GM19043 (cell line): ENCODE data around the gene COPE.

Experiments
- ATAC-seq: cut with Tn5 transposase; IDR thresholded peaks from one replicate; pipeline ENCODE4 v1.9.1; 2021; ENCODE audit warnings: low read depth; ENCODE audit not compliant: unreplicated experiment

The COPE gene

DNA sequence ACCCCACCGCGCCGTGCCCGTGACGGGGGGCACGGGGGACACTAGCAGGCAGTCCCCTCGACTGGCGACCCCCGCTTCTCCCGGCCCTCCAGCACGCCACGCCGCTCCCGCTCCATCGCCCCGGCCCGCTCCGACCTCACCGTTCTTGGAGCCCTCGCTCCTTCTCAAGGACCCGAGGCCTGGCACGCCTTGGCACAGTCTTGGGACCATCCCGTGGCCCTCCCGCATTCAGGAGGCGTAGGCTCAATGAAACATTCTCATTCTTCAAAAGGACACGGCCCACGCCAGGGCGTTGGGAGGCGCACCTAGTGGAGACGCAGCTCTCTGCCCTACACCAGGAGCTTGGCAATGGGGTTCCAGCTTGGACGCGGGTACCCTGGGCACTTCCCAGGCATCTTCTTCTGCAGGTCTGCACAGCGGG lies 22.8 kb downstream of the COPE start:
- no peak for ATAC-seq

GRCh38 chr19:18895824-18896341 lies 23.3 kb downstream of the COPE start, which contains the start of gene CERS1:
Gene CERS1 (minus strand): TSS chr19:18896158. CDS start chr19:18896072, 86 bp downstream.
- no peak for ATAC-seq

DNA sequence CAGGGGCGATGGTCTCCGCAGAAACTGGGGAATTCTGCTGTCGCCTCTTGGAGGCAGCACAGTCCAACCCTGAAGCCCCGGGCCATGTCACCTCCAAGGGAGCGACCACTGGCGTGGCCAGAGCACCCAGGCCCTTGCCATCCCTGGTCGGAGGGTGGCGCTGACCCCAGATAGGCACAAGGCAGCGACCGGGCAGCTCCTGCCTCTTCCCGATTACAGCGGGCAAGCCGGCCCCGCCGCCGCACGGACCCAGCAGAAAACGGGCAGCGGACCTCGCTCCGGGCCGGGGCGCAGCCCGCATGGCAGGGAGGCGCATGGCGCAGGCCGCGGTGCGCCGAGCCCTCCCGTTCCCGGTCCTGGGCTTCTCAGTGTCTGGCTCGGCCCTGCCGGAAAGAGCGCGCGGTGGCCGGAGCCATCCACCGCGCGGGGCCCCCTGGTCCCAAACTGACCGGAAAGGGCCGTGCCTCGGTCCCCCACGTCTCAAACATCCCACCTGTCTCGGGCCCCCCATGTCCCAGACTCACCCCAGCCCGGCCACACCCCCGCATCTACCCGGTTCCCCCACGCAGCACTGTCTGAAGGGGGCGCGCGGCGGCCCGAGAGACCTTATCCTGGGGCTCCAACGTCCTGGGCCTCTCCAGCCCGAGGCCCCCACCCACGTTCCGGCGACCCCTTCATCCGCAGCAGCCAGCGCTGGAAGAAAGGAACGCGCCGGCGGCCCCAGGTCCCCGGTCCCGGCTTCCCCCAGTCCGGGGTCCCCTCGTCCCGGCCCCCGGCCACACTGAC lies 24.0 kb downstream of the COPE start:
- no peak for ATAC-seq

- no peak for ATAC-seq
Measured at GRCh38 chr19:18894254-18895037, 24.7 kb downstream of the COPE start.

DNA sequence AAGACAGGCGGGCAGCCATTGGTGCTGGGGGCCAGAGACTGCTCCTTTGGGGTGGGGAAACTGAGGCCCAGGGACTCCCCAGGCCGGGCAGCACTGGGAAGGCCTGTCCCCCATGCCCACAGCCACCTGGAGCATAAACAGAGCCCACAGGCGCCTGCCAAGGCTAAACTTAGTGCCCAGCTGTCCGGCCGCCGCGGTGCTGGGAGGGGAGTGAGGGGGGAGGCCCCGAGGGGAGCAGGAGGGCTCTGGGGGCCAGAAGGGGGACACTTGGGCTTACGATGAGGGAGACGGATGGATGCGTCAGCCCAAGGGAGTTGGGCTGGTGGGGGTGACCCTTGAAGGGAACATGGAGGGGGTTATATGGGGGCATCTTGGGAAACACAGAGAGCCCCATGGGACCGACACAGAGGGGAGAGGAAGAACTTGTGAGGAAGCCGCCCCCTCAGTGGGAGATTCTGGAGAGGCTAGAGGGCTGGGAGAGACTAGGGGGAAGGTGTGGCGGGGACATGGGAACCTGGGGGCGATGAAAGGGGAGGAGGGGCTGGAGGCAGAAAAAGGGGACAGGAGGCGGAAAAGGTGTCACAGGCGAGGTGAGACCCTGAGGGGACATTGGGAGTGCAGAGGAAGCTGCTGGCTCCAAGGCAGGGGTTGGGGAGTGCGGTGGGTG lies 25.5 kb downstream of the COPE start:
- ATAC-seq, result no peak

- ATAC-seq, result no peak
Measured at GRCh38 chr19:18889949-18890745, 29.0 kb downstream of the COPE start.

DNA sequence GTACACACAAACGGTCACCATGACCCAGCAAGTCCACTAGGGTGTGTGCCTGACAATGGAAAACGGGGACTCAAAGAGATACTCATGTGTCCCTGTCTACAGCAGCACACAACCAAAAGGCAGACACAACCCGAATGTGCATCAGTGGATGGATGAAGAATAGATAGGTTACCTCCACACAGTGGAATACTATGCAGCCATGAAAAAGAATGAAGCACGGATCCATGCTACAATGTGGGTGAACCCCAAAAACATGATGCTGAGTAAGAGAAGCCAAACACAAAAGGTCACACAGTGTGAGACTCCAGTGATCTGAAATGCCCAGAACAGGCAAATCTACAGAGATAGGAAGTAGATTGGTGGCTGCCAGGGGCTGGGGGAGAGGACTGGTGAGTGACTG lies 32.2 kb downstream of the COPE start:
- ATAC-seq, result no peak

GRCh38 chr19:18883526-18884304 lies 35.5 kb downstream of the COPE start:
- ATAC-seq, result no peak

- ATAC-seq, result no peak
Measured at GRCh38 chr19:18881491-18881890, 37.7 kb downstream of the COPE start.

DNA sequence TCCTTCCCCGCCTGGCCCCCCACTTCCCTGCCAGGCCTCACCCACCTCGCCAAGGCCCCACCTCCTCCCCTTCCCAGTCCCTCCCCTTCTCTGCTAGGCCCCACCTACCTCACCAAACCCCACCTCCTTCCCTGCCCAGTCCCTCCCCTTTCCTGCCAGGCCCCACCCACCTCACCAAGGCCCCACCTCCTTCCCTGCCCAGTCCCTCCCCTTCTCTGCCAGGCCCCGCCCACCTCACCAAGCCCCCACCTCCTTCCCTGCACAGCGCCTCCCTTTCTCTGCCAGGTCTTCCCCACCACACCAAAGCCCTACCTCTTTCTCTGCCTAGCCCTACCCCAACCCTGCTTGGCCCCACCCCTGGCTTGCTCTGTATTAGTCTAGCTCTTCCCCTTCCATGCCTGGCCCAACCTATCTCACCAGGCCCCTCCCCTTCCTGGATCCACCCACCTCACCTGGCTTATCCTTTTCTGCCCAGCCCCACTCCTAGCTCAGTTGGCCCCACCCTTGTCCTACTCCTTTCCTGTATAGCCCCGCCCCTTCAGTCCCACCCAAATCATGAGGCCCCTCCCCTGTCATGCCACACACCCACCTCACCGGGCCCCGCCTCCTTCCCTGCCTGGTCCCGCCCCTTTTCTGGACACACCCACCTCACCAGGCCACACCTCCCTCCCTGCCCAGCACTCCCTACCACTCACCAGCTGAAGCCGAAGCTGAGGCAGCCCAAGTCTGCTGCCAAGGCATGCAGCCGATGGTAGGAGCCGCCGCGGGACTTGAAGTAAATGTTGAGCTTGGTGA lies 39.4 kb downstream of the COPE start:
- ATAC-seq, result no peak

DNA sequence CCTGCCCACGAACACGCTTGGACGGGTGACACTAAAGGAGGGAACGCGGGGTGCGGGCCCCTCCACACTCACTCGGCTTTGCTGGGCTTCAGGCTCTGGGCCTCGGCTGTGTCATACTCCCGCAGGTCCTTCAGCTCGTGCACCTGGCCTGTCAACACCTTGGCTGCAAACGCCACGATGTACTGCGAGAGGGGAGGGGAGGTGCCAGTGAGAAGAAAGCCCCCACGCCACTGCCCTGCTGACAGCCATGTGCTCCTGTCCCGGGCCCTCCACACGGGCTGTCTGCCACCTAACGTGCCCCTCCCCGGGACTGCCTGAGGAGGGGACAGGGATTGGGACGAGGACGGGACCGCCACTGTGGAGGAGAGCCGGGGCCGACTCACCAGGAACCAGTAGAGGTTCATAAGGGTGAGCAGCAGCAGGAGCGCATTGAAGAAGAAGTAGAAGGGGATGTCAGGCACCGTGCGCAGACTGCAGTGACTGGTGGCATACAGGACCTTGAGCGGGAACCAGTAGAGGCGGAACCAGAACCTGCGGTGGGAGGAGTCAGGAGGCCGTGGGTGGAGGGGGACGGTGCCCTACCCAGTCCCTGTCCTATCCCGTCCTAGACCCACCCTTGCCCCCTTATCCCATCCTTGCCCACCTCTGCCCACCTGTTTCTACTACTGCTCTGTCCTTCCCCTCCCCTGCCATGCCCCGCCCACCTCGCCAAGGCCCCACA lies 40.2 kb downstream of the COPE start:
- ATAC-seq, result no peak

DNA sequence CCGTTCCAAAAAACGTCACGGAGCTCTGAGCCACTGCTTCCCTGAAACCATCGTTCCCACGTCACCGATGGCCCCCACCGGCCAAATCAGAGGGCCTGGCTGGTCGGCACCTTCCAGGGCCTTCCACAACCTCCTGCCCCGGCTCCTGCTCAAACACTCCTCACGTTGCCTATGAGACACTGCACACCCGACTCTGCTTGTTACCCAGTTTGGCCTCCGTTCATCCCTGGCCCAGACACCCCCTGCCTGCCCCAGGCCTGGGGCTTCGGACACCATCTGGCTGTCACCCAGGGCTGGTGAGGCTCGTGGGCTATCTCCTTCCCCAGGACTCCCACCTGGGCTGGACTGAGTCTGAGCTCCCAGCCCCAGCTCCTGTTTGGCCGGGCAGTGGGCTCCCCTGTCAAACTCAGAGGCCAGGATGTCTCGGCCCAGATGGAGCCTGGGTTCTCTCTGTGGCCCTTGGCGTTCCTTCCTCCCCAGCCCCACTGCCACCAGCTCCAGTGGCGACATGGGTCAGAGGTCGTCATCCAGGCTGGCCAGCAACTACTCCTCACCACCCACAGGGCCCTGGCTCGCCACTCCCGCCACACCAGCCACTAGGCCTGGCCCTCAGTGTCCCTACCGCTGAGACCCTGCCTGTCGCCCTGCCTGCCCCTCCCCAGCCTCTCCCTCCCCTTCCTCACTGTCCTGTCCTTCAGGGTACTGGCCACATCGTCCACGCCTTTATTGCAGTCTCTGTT lies 41.0 kb downstream of the COPE start:
- no peak for ATAC-seq

GRCh38 chr19:18876865-18877264 lies 42.3 kb downstream of the COPE start:
- no peak for ATAC-seq

DNA sequence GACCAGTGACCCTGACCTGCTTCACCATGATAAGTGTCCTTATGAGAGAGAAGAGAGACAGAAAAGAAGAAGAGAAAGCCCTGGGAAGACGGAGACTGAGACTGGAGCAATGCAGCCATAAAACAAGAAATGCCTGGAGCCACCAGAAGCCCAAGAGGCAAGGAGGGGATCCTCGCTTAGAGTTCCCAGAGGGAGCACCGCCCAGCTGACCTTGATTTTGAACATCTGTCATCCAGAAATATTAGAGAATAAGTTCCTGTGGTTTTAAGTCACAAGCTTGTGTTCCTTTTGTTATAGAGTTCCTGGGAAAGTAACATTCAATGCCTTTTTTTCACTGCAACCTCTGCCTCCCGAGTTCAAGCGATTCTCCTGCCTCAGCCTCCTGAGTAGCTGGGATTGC lies 43.5 kb downstream of the COPE start:
- no peak for ATAC-seq

DNA sequence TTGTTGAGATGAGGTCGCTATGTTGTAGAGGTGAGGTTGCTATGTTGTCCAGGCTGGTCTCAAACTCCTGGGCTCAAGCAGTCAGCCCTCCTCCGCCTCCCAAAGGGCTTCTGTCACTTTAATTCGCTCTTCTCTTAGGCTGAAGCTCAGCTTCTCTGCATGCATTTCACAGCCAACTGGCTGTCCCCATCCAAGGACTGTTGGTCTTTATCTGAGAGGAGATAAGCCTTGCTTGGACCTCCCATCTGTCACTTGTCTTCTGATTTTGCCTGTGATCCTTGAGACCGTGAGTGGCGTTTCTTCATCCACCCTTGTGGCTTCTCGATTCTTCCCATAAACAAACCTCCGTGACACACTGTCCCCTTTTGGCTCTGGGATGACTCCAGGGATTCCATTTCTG lies 47.6 kb downstream of the COPE start:
- ATAC-seq, result no peak

- ATAC-seq, result no peak
Measured at GRCh38 chr19:18870531-18871172, 48.5 kb downstream of the COPE start.
